ENCODE measurements around the gene ITGB2.
"Not testable (repeated sequence)": the region's sequence is repeated elsewhere in the genome, so short reads cannot be mapped to it uniquely, and the experiment has no call there.

The ITGB2 gene

GRCh38 chr21:44887126-44887806 lies 33.4 kb downstream of the ITGB2 start:
- DNase-seq (ENCODE audit: low read depth in 2 of 2, low spot score in 1 of 2) = no peak

- DNase-seq (ENCODE audit: low read depth in 2 of 2, low spot score in 1 of 2) = no peak
Measured at GRCh38 chr21:44886113-44887075, 34.3 kb downstream of the ITGB2 start.

GRCh38 chr21:44885615-44886014 lies 35.1 kb downstream of the ITGB2 start:
- no peak for DNase-seq (ENCODE audit: low read depth in 2 of 2, low spot score in 1 of 2)

- no peak for DNase-seq (ENCODE audit: low read depth in 2 of 2, low spot score in 1 of 2)
Measured at GRCh38 chr21:44884097-44884496, 36.6 kb downstream of the ITGB2 start.

- no peak for DNase-seq (ENCODE audit: low read depth in 2 of 2, low spot score in 1 of 2)
Measured at GRCh38 chr21:44883250-44883649, 37.4 kb downstream of the ITGB2 start.

- no peak for DNase-seq (ENCODE audit: low read depth in 2 of 2, low spot score in 1 of 2)
Measured at GRCh38 chr21:44881198-44881872, 39.4 kb downstream of the ITGB2 start.

GRCh38 chr21:44880405-44881197 lies 40.1 kb downstream of the ITGB2 start:
- no peak for DNase-seq (ENCODE audit: low read depth in 2 of 2, low spot score in 1 of 2)

GRCh38 chr21:44879238-44879637 lies 41.5 kb downstream of the ITGB2 start:
- not testable (repeated sequence) for DNase-seq (ENCODE audit: low read depth in 2 of 2, low spot score in 1 of 2)

GRCh38 chr21:44878053-44878982 lies 42.4 kb downstream of the ITGB2 start:
- no peak for DNase-seq (ENCODE audit: low read depth in 2 of 2, low spot score in 1 of 2)

- no peak for DNase-seq (ENCODE audit: low read depth in 2 of 2, low spot score in 1 of 2)
Measured at GRCh38 chr21:44876849-44877575, 43.7 kb downstream of the ITGB2 start.

GRCh38 chr21:44875316-44875700 lies 45.4 kb downstream of the ITGB2 start:
- DNase-seq (ENCODE audit: low read depth in 2 of 2, low spot score in 1 of 2) = no peak

- no peak for DNase-seq (ENCODE audit: low read depth in 2 of 2, low spot score in 1 of 2)
Measured at GRCh38 chr21:44874497-44875315, 46.0 kb downstream of the ITGB2 start.

GRCh38 chr21:44874240-44874496 lies 46.5 kb downstream of the ITGB2 start:
- no peak for DNase-seq (ENCODE audit: low read depth in 2 of 2, low spot score in 1 of 2)

- peak; percentile 97 to 99 for DNase-seq (ENCODE audit: low read depth in 2 of 2, low spot score in 1 of 2)
Measured at GRCh38 chr21:44873356-44874239, 47.1 kb downstream of the ITGB2 start, which contains the start of gene PTTG1IP. Gene PTTG1IP, minus strand, starts transcription at chr21:44873690. Its CDS starts 74 bp downstream, at chr21:44873616.

GRCh38 chr21:44872649-44873355 lies 47.9 kb downstream of the ITGB2 start:
- no peak for DNase-seq (ENCODE audit: low read depth in 2 of 2, low spot score in 1 of 2)

- DNase-seq (ENCODE audit: low read depth in 2 of 2, low spot score in 1 of 2) = no peak
Measured at GRCh38 chr21:44872323-44872648, 48.4 kb downstream of the ITGB2 start.

Measured in stimulated activated CD8-positive, alpha-beta memory T cell treated with anti-CD3 and anti-CD28 coated beads, Interleukin-4, amount 100 ng/mL, for 1 hour (primary cell).